AG10803 (cell line): ENCODE measurements around the gene CELA3A.
A peak's percentile ranks its signal among the peaks of the same experiment; 100 is the strongest.

Experiments used
- DNase-seq: peaks from one replicate; pipeline ENCODE4 v3.0.0; 2010; ENCODE audit warnings: low read depth
- H3K4me3 ChIP-seq: 2 replicates; pipeline ENCODE4 v1.5.1; 2011; ENCODE audit warnings: mild to moderate bottlenecking, low read length, control low read depth
- CTCF ChIP-seq: conservative IDR thresholded peaks from 2 replicates; pipeline ENCODE4 v1.5.1; 2011; ENCODE audit warnings: mild to moderate bottlenecking, low read length, control low read depth, inconsistent platforms

Gene CELA3A

DNA sequence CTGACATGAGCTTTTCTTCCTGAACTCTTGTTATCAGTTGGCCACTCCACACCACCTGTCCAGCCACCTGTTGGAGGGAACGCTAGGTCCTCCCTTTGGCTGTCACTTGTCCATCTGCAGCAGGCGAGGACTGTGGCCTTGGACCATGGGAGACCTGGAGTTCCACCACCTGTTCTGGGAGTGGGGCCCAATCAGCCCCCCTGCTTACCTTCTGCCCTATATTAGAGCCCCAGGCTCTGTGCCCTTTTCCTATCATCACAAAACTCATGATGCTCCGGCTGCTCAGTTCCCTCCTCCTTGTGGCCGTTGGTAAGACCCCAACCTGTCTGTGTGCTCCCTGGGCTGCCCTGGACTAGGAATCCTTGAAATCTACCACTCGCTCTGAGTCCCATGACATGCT is at the start of gene CELA3A:
Gene CELA3A, plus strand, starts transcription at position 249 of the 400 bp plus-strand sequence. Its CDS starts 18 bp downstream, at position 267.
- no peak within 1 kb of the TSS for H3K4me3 ChIP-seq
- no peak for DNase-seq
- no peak for TF ChIP-seq CTCF

DNA sequence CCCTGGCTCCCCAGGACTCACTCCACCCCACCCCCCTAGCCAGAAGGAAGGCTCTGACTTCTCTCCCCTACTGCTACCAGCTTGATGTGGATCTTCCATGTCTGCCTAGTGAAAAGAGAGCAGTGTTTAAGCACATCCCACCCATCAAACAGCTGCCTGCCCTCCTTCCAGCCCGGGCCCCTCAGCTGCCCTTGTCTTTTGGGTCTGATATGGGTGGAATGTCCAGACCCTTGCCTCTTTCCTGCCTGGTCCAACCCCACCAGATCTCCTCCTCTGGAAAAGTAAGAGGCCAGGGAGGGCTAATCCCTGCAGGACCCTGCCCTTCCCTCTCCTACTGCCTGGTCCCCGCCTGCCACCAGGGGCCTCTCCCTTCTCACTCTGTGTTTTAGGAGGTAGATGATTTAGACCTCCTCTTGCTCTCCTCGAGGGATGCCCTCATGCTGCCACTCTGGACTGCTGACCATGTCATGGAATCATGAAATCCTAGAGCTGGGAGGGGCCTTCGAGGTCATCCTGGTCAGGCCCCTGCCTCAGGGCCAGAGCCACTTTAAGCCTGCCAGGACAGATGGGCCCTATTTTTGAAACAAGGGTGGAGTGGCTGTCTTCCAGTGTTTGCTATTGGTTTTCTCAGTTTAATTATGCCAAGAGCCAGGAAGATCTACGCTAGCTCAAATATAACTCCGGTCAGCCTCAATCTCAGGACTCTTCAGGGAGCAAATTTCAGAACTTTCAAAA is 48.5 kb upstream of the CELA3A start:
- H3K4me3 ChIP-seq, result no peak overlapping the region
- DNase-seq, result no peak
- TF ChIP-seq CTCF, result no peak

DNA sequence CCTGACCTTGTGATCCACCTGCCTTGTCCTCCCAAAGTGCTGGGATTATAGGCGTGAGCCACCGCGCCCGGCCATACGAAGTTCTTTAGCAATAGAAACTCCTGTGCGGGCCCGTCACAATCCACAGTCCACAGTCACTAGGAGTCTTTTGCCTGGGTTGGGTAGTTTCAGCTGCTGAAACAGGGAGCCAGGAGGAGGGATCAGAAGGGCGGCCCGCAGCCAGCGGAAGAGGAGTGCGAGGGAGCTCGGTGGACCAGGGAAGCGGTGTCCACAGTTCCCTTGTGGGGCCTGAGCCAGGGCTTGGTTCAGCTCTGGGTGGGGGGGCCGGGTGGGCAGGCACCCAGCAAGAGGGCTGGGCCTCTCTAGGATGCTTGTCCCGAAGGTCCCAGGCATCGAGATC is 46.4 kb upstream of the CELA3A start:
- H3K4me3 ChIP-seq, result no peak overlapping the region
- no peak for DNase-seq
- no peak for TF ChIP-seq CTCF

GRCh38 chr1:21955501-21956281 is 45.8 kb upstream of the CELA3A start:
- no peak for DNase-seq
- H3K4me3 ChIP-seq, result no peak overlapping the region
- TF ChIP-seq CTCF, result no peak

DNA sequence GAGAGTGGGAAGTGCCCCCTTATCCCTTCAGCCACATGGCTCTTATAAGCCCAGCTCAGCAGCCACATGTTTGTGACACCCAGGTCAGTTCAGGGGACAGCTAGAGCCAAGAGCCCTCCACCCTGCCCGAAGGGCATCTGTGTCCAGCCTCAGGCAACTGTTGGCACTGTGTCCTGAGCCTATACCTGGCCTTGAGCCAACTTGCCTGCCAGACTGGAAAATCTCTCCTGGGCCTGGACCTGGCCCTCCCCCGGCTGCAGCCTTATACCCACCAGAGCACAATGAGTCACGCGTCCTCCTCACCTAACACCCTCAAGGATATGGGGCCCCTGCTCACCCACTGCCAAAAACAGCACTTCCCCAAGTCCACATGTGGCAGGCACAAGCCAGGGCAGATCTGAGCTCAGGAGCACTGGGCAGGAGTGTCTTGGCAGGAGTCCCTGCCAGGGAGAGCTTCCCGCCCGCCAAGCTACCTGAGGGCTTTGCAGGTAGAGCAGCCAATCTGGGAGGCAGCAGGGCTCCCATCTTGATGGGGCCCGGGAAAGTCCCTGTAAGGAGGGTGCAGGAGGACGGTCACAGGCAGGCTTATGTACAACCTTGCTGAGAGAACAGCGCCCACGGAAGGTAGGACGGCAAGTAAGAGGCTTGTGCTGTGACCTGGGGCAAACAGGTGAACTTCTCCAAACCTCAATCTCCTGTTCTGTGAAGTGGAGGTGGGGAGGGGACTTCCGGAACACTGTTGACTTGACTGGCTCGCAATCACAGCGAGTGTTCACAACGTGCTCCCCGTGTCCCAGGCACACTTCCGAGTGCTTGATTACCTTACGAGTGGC is 44.5 kb upstream of the CELA3A start:
- no peak overlapping the region for H3K4me3 ChIP-seq
- no peak for TF ChIP-seq CTCF
- peak; percentile 32 for DNase-seq

GRCh38 chr1:21961337-21961736 is 40.1 kb upstream of the CELA3A start:
- no peak for DNase-seq
- no peak for TF ChIP-seq CTCF
- H3K4me3 ChIP-seq, result no peak overlapping the region
